Keratinocyte (primary cell): Measurements from ENCODE around the gene ZNF518A. TPM values are rescaled to one million over a fixed set of nuclear protein-coding genes. Genes with fewer than 3 reads are reported as not detected.

Experiments
- DNase-seq: peaks from one replicate; pipeline ENCODE4 v3.0.0-alpha.2; 2011; ENCODE audit warnings: low read depth, missing footprints, low spot score
- FAIRE-seq: peaks from 2 replicates; lab custom pipeline; 2011; peaks lifted over from hg19 to GRCh38; lab: Jason Lieb, UNC
- H2AFZ ChIP-seq: 2 replicates; pipeline ENCODE4 v1.6.0; 2012; ENCODE audit warnings: low read length, control low read depth, inconsistent platforms; ENCODE audit not compliant: control insufficient read depth
- H3K27ac ChIP-seq: 2 replicates; pipeline ENCODE4 v1.5.1; 2011; ENCODE audit warnings: low read length; ENCODE audit not compliant: control insufficient read depth, insufficient read depth
- H3K27me3 ChIP-seq: 3 replicates; pipeline ENCODE4 v1.6.0; 2011; ENCODE audit warnings: low read length; ENCODE audit not compliant: control insufficient read depth, insufficient read depth; ENCODE audit errors: extremely low read depth
- H3K36me3 ChIP-seq, 2 experiments: 2 replicates in 1 of 2; 3 replicates in 1 of 2; pipeline ENCODE4 v1.5.1; 2011; ENCODE audit warnings: low read length in 2 of 2, mild to moderate bottlenecking in 1 of 2; ENCODE audit not compliant: control insufficient read depth in 2 of 2, insufficient read depth in 2 of 2; ENCODE audit errors: extremely low read depth in 1 of 2
- H3K4me1 ChIP-seq: 3 replicates; pipeline ENCODE4 v1.5.1; 2011; ENCODE audit warnings: low read length; ENCODE audit not compliant: control insufficient read depth, insufficient read depth; ENCODE audit errors: extremely low read depth
- H3K4me2 ChIP-seq: 3 replicates; pipeline ENCODE4 v1.6.0; 2011; ENCODE audit warnings: low read depth, low read length; ENCODE audit not compliant: control insufficient read depth, insufficient read depth; ENCODE audit errors: extremely low read depth
- H3K4me3 ChIP-seq, 3 experiments: fragments of 200-600 bp in 1 of 3; sonication (generic) in 1 of 3; 2 replicates in 2 of 3; 3 replicates in 1 of 3; pipeline ENCODE4 v1.5.1; 2011 to 2016; ENCODE audit warnings: low read length in 3 of 3, mild to moderate bottlenecking in 3 of 3, control low read depth in 2 of 3, inconsistent platforms in 1 of 3, low read depth in 1 of 3, mixed read lengths in 1 of 3, mixed run types in 1 of 3, moderate library complexity in 1 of 3; ENCODE audit not compliant: control insufficient read depth in 2 of 3, insufficient read depth in 2 of 3; ENCODE audit errors: extremely low read depth in 1 of 3
- H3K79me2 ChIP-seq: 2 replicates; pipeline ENCODE4 v1.6.0; 2012; ENCODE audit warnings: low read length; ENCODE audit not compliant: control insufficient read depth, insufficient read depth
- H3K9ac ChIP-seq: 3 replicates; pipeline ENCODE4 v1.6.0; 2011; ENCODE audit warnings: low read length; ENCODE audit not compliant: control insufficient read depth, insufficient read depth; ENCODE audit errors: extremely low read depth
- H3K9me1 ChIP-seq: 3 replicates; pipeline ENCODE4 v1.6.0; 2011; ENCODE audit warnings: low read length; ENCODE audit not compliant: control insufficient read depth, insufficient read depth; ENCODE audit errors: extremely low read depth
- H3K9me3 ChIP-seq: 2 replicates; pipeline ENCODE4 v1.5.1; 2012; ENCODE audit warnings: low read depth, low read length; ENCODE audit not compliant: control insufficient read depth
- H4K20me1 ChIP-seq: 3 replicates; pipeline ENCODE4 v1.6.0; 2011; ENCODE audit warnings: low read length; ENCODE audit not compliant: control insufficient read depth, insufficient read depth; ENCODE audit errors: extremely low read depth
- CTCF ChIP-seq, 3 experiments: IDR thresholded peaks in 1 of 3; conservative IDR thresholded peaks in 1 of 3; optimal IDR thresholded peaks in 1 of 3; 2 replicates in 2 of 3; 3 replicates in 1 of 3; pipeline versions ENCODE3 to v1.5.1; 2011; ENCODE audit warnings: low read length in 3 of 3, mild to moderate bottlenecking in 3 of 3, moderate library complexity in 2 of 3, control low read depth in 1 of 3, inconsistent platforms in 1 of 3; ENCODE audit not compliant: insufficient read depth in 2 of 3; ENCODE audit errors: extremely low read depth in 1 of 3
- EZH2 ChIP-seq: IDR thresholded peaks from one replicate; pipeline ENCODE4 v1.6.1; 2012; ENCODE audit warnings: inconsistent platforms, mild to moderate bottlenecking, low read length, moderate library complexity
- dilution Hi-C: fragments of 300-500 bp; cut with MboI; formaldehyde crosslinking; loops from one replicate; pipeline ENCODE4 v1.7.0; 2020; ENCODE audit warnings: low sequenced_read_pairs; ENCODE audit not compliant: extremely low pct_ligation_motif_present
- polyA plus RNA-seq, 5 experiments: library from polyadenylated mRNA; depleted of rRNA in 3 of 5; stranded (reverse) in 3 of 5; stranded (forward) in 1 of 5; unstranded in 1 of 5; fragments of >200 nt; gene quantifications; 1 replicate in 1 of 5; 2 replicates in 3 of 5; 3 replicates in 1 of 5; pipeline versions ENCODE4 v1.2.1 to v1.2.3, GENCODE V29; 2011 to 2012; ENCODE audit warnings: missing spikeins in 2 of 5, low read depth in 1 of 5, low replicate concordance in 1 of 5

ZNF518A gene
- polyA plus RNA-seq, 1 donor (not counting 4 experiments of a cell fraction or from before 2014, with no cell fraction given): 10.0 TPM

- Histone ChIP-seq H4K20me1 (no peaks in the 10 kb centered on the region), H3K9me1 (no peaks in the 10 kb centered on the region), H3K4me3 (no peak overlapping the region), H3K4me2 (no peak overlapping the region), H3K9me3 (no peaks in the 10 kb centered on the region), H2AFZ (no peak overlapping the region), H3K36me3 (no peaks in the 10 kb centered on the region), H3K9ac (no peak overlapping the region), H3K79me2 (no peaks in the 10 kb centered on the region), H3K27me3 (no peaks in the 10 kb centered on the region), H3K4me1 (no peaks in the 10 kb centered on the region), H3K27ac (no peak overlapping the region)
- FAIRE-seq (no peak), DNase-seq (no peak)
- dilution Hi-C loops: no loop called here
- TF ChIP-seq CTCF (optimal IDR thresholded peaks at IDR 0.05 in 1 of 3, IDR thresholded peaks at IDR 0.05 in 1 of 3, conservative IDR thresholded peaks at IDR 0.05 in 1 of 3; ENCODE audit: extremely low read depth in 1 of 3, insufficient read depth in 2 of 3, low read length in 3 of 3) (no peak), EZH2 (no peak)
Observed at GRCh38 chr10:96082748-96083147, 47.3 kb upstream of the ZNF518A start.

- dilution Hi-C loops: no loop called here
- Histone ChIP-seq H4K20me1 (no peaks in the 10 kb centered on the region), H3K27me3 (peaks cover 4% of the 10 kb centered on the region), H3K9me1 (no peaks in the 10 kb centered on the region), H3K9ac (peak overlapping the region; percentile 88), H3K9me3 (no peaks in the 10 kb centered on the region), H2AFZ (peak overlapping the region; percentile 94), H3K4me3 (peak overlapping the region; percentile 75 to 79 (median 75)), H3K4me1 (peaks cover 4% of the 10 kb centered on the region), H3K79me2 (no peaks in the 10 kb centered on the region), H3K27ac (peak overlapping the region; percentile 93), H3K4me2 (peak overlapping the region; percentile 74), H3K36me3 (no peaks in the 10 kb centered on the region)
- no peak for FAIRE-seq
- no peak for DNase-seq
- TF ChIP-seq EZH2 (no peak), CTCF (optimal IDR thresholded peaks at IDR 0.05 in 1 of 3, IDR thresholded peaks at IDR 0.05 in 1 of 3, conservative IDR thresholded peaks at IDR 0.05 in 1 of 3; ENCODE audit: extremely low read depth in 1 of 3, insufficient read depth in 2 of 3, low read length in 3 of 3) (no peak)
Observed at GRCh38 chr10:96089116-96089515, 41.0 kb upstream of the ZNF518A start.
